A673 (cell line): ENCODE measurements around the gene USP25.

Source experiments
- CTCF ChIP-seq: fragments of 300-800, 200-600 bp; sonication (generic); conservative IDR thresholded peaks from 2 replicates; pipeline ENCODE4 v1.5.1; 2017; ENCODE audit warnings: low read depth, mild to moderate bottlenecking, antibody characterized with exemption, low read length, moderate library complexity, mixed read lengths
- EZH2 ChIP-seq: fragments of 200-600 bp; sonication (generic); IDR thresholded peaks from 2 replicates; pipeline ENCODE4 v1.6.1; 2017; ENCODE audit warnings: borderline replicate concordance, low read depth, mild to moderate bottlenecking, mixed read lengths, antibody characterized with exemption, low read length; ENCODE audit not compliant: poor library complexity, severe bottlenecking

GRCh38 chr21:15688809-15689208 lies 41.0 kb upstream of the USP25 start:
- TF ChIP-seq CTCF (no peak), EZH2 (no peak)
